GM19099 (cell line): ENCODE data around the gene CDS1.

Source experiments
- POLR2A ChIP-seq: IDR thresholded peaks from 3 replicates; pipeline ENCODE4 v1.6.1; 2011; ENCODE audit warnings: low read depth; ENCODE audit not compliant: insufficient read length; ENCODE audit errors: extremely low read depth

CDS1 gene

GRCh38 chr4:84681486-84682274, 98.8 kb downstream of the CDS1 start:
- TF ChIP-seq POLR2A, result no peak

- no peak for TF ChIP-seq POLR2A
Observed at GRCh38 chr4:84683064-84683850, 100.3 kb downstream of the CDS1 start.

GRCh38 chr4:84684361-84684760, 101.4 kb downstream of the CDS1 start:
- TF ChIP-seq POLR2A, result no peak

GRCh38 chr4:84685105-84685504, 102.2 kb downstream of the CDS1 start:
- no peak for TF ChIP-seq POLR2A

GRCh38 chr4:84688605-84689004, 105.7 kb downstream of the CDS1 start:
- no peak for TF ChIP-seq POLR2A

- TF ChIP-seq POLR2A, result no peak
Observed at GRCh38 chr4:84689197-84689596, 106.3 kb downstream of the CDS1 start.

GRCh38 chr4:84690481-84690880, 107.6 kb downstream of the CDS1 start:
- no peak for TF ChIP-seq POLR2A

GRCh38 chr4:84691170-84691691, 108.3 kb downstream of the CDS1 start:
- TF ChIP-seq POLR2A, result no peak

GRCh38 chr4:84691800-84692199, 108.9 kb downstream of the CDS1 start:
- no peak for TF ChIP-seq POLR2A

- TF ChIP-seq POLR2A, result no peak
Observed at GRCh38 chr4:84697159-84697558, 114.2 kb downstream of the CDS1 start.

GRCh38 chr4:84697615-84698201, 114.8 kb downstream of the CDS1 start:
- TF ChIP-seq POLR2A, result no peak

- TF ChIP-seq POLR2A, result no peak
Observed at GRCh38 chr4:84699001-84699671, 116.2 kb downstream of the CDS1 start.
